NCI-H146 treated with DMSO at 0.1 percent for 48 hours (cell line): ENCODE results near the gene SLC4A4.
"Not testable (repeated sequence)": the region's sequence is repeated elsewhere in the genome, so short reads cannot be mapped to it uniquely, and the experiment has no call there.

Source experiments
- DNase-seq: peaks from one replicate; lab custom pipeline; 2025; ENCODE audit not compliant: unreplicated experiment; lab: John Stamatoyannopoulos, UW

SLC4A4 gene

GRCh38 chr4:71406459-71406963, 67.7 kb downstream of the SLC4A4 start:
- DNase-seq = no peak

GRCh38 chr4:71408961-71409360, 70.1 kb downstream of the SLC4A4 start:
- DNase-seq = not testable (repeated sequence)

GRCh38 chr4:71411981-71412380, 73.2 kb downstream of the SLC4A4 start:
- DNase-seq = no peak

GRCh38 chr4:71415491-71415890, 76.7 kb downstream of the SLC4A4 start:
- DNase-seq = no peak

- DNase-seq = no peak
These were observed 78.3 kb downstream of the SLC4A4 start for GRCh38 chr4:71417150-71417549.

- no peak for DNase-seq
These were observed 87.7 kb downstream of the SLC4A4 start for GRCh38 chr4:71426381-71427042.

GRCh38 chr4:71429106-71429505, 90.3 kb downstream of the SLC4A4 start:
- DNase-seq = no peak

- DNase-seq = no peak
These were observed 91.1 kb downstream of the SLC4A4 start for GRCh38 chr4:71429962-71430361.

GRCh38 chr4:71430609-71431008, 91.8 kb downstream of the SLC4A4 start:
- DNase-seq = no peak

- DNase-seq = no peak
These were observed 101.8 kb downstream of the SLC4A4 start for GRCh38 chr4:71440612-71441011.

GRCh38 chr4:71441186-71442169, 102.7 kb downstream of the SLC4A4 start:
- no peak for DNase-seq

- DNase-seq = no peak
These were observed 103.5 kb downstream of the SLC4A4 start for GRCh38 chr4:71442336-71442735.

GRCh38 chr4:71444395-71444794, 105.6 kb downstream of the SLC4A4 start:
- no peak for DNase-seq

GRCh38 chr4:71445811-71446210, 107.0 kb downstream of the SLC4A4 start:
- no peak for DNase-seq

- no peak for DNase-seq
These were observed 107.8 kb downstream of the SLC4A4 start for GRCh38 chr4:71446479-71447081.

GRCh38 chr4:71449040-71449439, 110.2 kb downstream of the SLC4A4 start:
- no peak for DNase-seq

GRCh38 chr4:71449878-71450277, 111.1 kb downstream of the SLC4A4 start:
- no peak for DNase-seq

- DNase-seq = no peak
These were observed 114.7 kb downstream of the SLC4A4 start for GRCh38 chr4:71453531-71453930.

- no peak for DNase-seq
These were observed 118.0 kb downstream of the SLC4A4 start for GRCh38 chr4:71456841-71457240.

- no peak for DNase-seq
These were observed 121.6 kb downstream of the SLC4A4 start for GRCh38 chr4:71460371-71460770.

- no peak for DNase-seq
These were observed 122.6 kb downstream of the SLC4A4 start for GRCh38 chr4:71461422-71461821.

GRCh38 chr4:71466775-71467174, 128.0 kb downstream of the SLC4A4 start:
- no peak for DNase-seq
